ENCODE measurements around the gene KCTD6.
A peak's percentile ranks its signal among the peaks of the same experiment; 100 is the strongest.

KCTD6 gene

GRCh38 chr3:58488967-58489366 is 2.9 kb upstream of the KCTD6 start:
- Histone ChIP-seq H3K9me2 (ENCODE audit: low read depth, low read length) (no peaks in the 10 kb centered on the region), H3K27ac (ENCODE audit: low read depth, low read length, poor library complexity, severe bottlenecking) (no peak overlapping the region), H3K9me3 (ENCODE audit: low read length) (no peaks in the 10 kb centered on the region), H3K4me3 (ENCODE audit: low read depth, low read length, poor library complexity, severe bottlenecking) (no peak overlapping the region), H3K4me2 (ENCODE audit: low read length) (no peak overlapping the region), H3F3A (ENCODE audit: insufficient read depth, low read length) (no peaks in the 10 kb centered on the region), H3K27me3 (ENCODE audit: insufficient read depth, low read length) (peaks cover 9% of the 10 kb centered on the region; the same call in 1 of the 2 replicates), H4K20me1 (ENCODE audit: insufficient read depth, low read length) (no peaks in the 10 kb centered on the region), H2AFZ (ENCODE audit: low read length) (no peak overlapping the region), H3K4me1 (ENCODE audit: insufficient read depth, low read length, severe bottlenecking) (peaks cover 20% of the 10 kb centered on the region), H3K36me3 (ENCODE audit: insufficient read depth, low read length) (no peaks in the 10 kb centered on the region), H3K9ac (ENCODE audit: low read length) (no peak overlapping the region), H3K79me2 (ENCODE audit: insufficient read depth, low read length) (no peaks in the 10 kb centered on the region)
- TF ChIP-seq EZH2 (IDR thresholded peaks at IDR 0.05; ENCODE audit: borderline replicate concordance, low read length) = no peak
- TF ChIP-seq, protein P1, sequence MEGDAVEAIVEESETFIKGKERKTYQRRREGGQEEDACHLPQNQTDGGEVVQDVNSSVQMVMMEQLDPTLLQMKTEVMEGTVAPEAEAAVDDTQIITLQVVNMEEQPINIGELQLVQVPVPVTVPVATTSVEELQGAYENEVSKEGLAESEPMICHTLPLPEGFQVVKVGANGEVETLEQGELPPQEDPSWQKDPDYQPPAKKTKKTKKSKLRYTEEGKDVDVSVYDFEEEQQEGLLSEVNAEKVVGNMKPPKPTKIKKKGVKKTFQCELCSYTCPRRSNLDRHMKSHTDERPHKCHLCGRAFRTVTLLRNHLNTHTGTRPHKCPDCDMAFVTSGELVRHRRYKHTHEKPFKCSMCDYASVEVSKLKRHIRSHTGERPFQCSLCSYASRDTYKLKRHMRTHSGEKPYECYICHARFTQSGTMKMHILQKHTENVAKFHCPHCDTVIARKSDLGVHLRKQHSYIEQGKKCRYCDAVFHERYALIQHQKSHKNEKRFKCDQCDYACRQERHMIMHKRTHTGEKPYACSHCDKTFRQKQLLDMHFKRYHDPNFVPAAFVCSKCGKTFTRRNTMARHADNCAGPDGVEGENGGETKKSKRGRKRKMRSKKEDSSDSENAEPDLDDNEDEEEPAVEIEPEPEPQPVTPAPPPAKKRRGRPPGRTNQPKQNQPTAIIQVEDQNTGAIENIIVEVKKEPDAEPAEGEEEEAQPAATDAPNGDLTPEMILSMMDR (IDR thresholded peaks at IDR 0.05; ENCODE audit: low read length) = no peak

GRCh38 chr3:58490860-58491501 is 915 bp upstream of the KCTD6 start:
- no peaks in the 10 kb centered on the region for H4K20me1 ChIP-seq (ENCODE audit: insufficient read depth, low read length)
- H3K4me1 ChIP-seq (ENCODE audit: insufficient read depth, low read length, severe bottlenecking) = peaks cover 20% of the 10 kb centered on the region
- peaks cover 9% of the 10 kb centered on the region; the same call in 1 of the 2 replicates for H3K27me3 ChIP-seq (ENCODE audit: insufficient read depth, low read length)
- H2AFZ ChIP-seq (ENCODE audit: low read length) = peak overlapping the region; percentile 76; the same call in 1 of the 2 replicates
- TF ChIP-seq EZH2 (IDR thresholded peaks at IDR 0.05; ENCODE audit: borderline replicate concordance, low read length) = no peak
- TF ChIP-seq, protein P1 (IDR thresholded peaks at IDR 0.05; ENCODE audit: low read length) = no peak
- H3K4me2 ChIP-seq (ENCODE audit: low read length) = peak overlapping the region; percentile 65
- no peaks in the 10 kb centered on the region for H3K79me2 ChIP-seq (ENCODE audit: insufficient read depth, low read length)
- H3K4me3 ChIP-seq (ENCODE audit: low read depth, low read length, poor library complexity, severe bottlenecking) = peak overlapping the region; percentile 56
- H3K9me3 ChIP-seq (ENCODE audit: low read length) = no peaks in the 10 kb centered on the region
- no peaks in the 10 kb centered on the region for H3K9me2 ChIP-seq (ENCODE audit: low read depth, low read length)
- no peaks in the 10 kb centered on the region for H3F3A ChIP-seq (ENCODE audit: insufficient read depth, low read length)
- peak overlapping the region; percentile 45; the same call in 1 of the 2 replicates for H3K9ac ChIP-seq (ENCODE audit: low read length)
- no peaks in the 10 kb centered on the region for H3K36me3 ChIP-seq (ENCODE audit: insufficient read depth, low read length)
- no peak overlapping the region for H3K27ac ChIP-seq (ENCODE audit: low read depth, low read length, poor library complexity, severe bottlenecking)

DNA sequence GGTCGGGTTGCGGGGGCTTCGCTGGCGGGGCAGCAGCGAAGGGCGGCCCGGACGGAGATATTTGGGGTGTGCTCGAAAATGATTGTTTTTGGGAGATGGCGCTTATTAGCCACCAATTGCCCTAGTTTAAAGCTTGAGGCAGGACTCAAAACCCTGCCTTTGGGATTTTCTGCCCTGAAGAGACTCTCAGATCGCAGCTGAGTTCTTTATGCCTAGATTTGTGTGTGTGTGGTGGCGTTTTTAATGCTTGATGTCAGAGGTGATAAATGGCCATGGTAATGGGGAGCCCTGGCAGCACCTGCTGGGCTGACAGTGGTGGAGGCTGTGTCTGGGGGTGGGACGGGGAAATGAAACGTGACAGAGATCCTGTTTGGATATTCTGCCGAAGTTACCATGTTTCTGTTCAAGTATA is 604 bp downstream of the KCTD6 start:
- H2AFZ ChIP-seq (ENCODE audit: low read length) = no peak overlapping the region
- no peaks in the 10 kb centered on the region; the same call in 1 of the 2 replicates for H3K79me2 ChIP-seq (ENCODE audit: insufficient read depth, low read length)
- no peaks in the 10 kb centered on the region for H3K9me3 ChIP-seq (ENCODE audit: low read length)
- H3K36me3 ChIP-seq (ENCODE audit: insufficient read depth, low read length) = no peaks in the 10 kb centered on the region
- no peaks in the 10 kb centered on the region for H4K20me1 ChIP-seq (ENCODE audit: insufficient read depth, low read length)
- peaks cover 33% of the 10 kb centered on the region for H3K4me1 ChIP-seq (ENCODE audit: insufficient read depth, low read length, severe bottlenecking)
- peak overlapping the region; percentile 95 for H3K4me2 ChIP-seq (ENCODE audit: low read length)
- no peaks in the 10 kb centered on the region for H3F3A ChIP-seq (ENCODE audit: insufficient read depth, low read length)
- H3K27me3 ChIP-seq (ENCODE audit: insufficient read depth, low read length) = peaks cover 9% of the 10 kb centered on the region; the same call in 1 of the 2 replicates
- no peaks in the 10 kb centered on the region for H3K9me2 ChIP-seq (ENCODE audit: low read depth, low read length)
- peak overlapping the region; percentile 73 for H3K4me3 ChIP-seq (ENCODE audit: low read depth, low read length, poor library complexity, severe bottlenecking)
- TF ChIP-seq EZH2 (IDR thresholded peaks at IDR 0.05; ENCODE audit: borderline replicate concordance, low read length) = no peak
- TF ChIP-seq, protein P1 (IDR thresholded peaks at IDR 0.05; ENCODE audit: low read length) = no peak
- H3K9ac ChIP-seq (ENCODE audit: low read length) = peak overlapping the region; percentile 67
- no peak overlapping the region for H3K27ac ChIP-seq (ENCODE audit: low read depth, low read length, poor library complexity, severe bottlenecking)
